Natural killer cell treated with Interleukin-12 subunit alpha and Interleukin-12 subunit beta and Interleukin-15 and Interleukin-18, amount 100 ng/mL, for 72 hours (primary cell): ENCODE data around the gene MBP. TPM values are rescaled to one million over a fixed set of nuclear protein-coding genes. Genes with fewer than 3 reads are reported as not detected.
A peak's percentile ranks its signal among the peaks of the same experiment; 100 is the strongest.

ENCODE experiments used
- ATAC-seq, 2 donors: fragments of 150-1000 bp; cut with Tn5 transposase in 1 of 2; sonication (Bioruptor Pico), chemical (Tn5 transposase) in 1 of 2; 2 replicates each; pipeline ENCODE4 v1.10.0; 2021
- DNase-seq: peaks from one replicate; pipeline ENCODE4 v3.0.0; 2022; ENCODE audit warnings: low spot score
- H3K27ac Mint-ChIP-seq, 2 donors: 1 replicate in 1 of 2; 2 replicates in 1 of 2; pipeline ENCODE4 v1.8.0; 2022; ENCODE audit warnings: mixed read lengths in 2 of 2, mild to moderate bottlenecking in 1 of 2, moderate library complexity in 1 of 2
- H3K27me3 Mint-ChIP-seq, 2 donors: 1 replicate in 1 of 2; 2 replicates in 1 of 2; pipeline ENCODE4 v1.8.0; 2022; ENCODE audit warnings: mixed read lengths in 2 of 2
- H3K36me3 Mint-ChIP-seq: one replicate; pipeline ENCODE4 v1.8.0; 2022; ENCODE audit warnings: mixed read lengths
- H3K4me1 Mint-ChIP-seq, 2 donors: 1 replicate in 1 of 2; 2 replicates in 1 of 2; pipeline ENCODE4 v1.8.0; 2022; ENCODE audit warnings: low read depth in 2 of 2, mixed read lengths in 2 of 2, mild to moderate bottlenecking in 1 of 2
- H3K4me3 Mint-ChIP-seq: one replicate; pipeline ENCODE4 v1.8.0; 2022; ENCODE audit warnings: mixed read lengths
- H3K9me3 Mint-ChIP-seq: 2 replicates; pipeline ENCODE4 v1.8.0; 2022; ENCODE audit warnings: mixed read lengths
- total RNA-seq, 2 donors: library from RNA; stranded (reverse); gene quantifications; one replicate each; pipeline ENCODE4 v1.2.3, GENCODE V29; 2022

Gene MBP
- total RNA-seq, 2 donors from 2014 or later, result 62.5 to 77.6 TPM

- Mint-ChIP-seq H3K27me3 (no peaks in the 10 kb centered on the region), H3K36me3 (peaks cover 8% of the 10 kb centered on the region), H3K4me1 (peaks cover 38 to 40% of the 10 kb centered on the region in 2 donors), H3K27ac (peak overlapping the region; percentile 52 to 71), H3K9me3 (no peaks in the 10 kb centered on the region), H3K4me3 (peak overlapping the region; percentile 10)
- ATAC-seq, result no peak
- DNase-seq, result no peak
These were observed 85.6 kb downstream of the MBP start for GRCh38 chr18:77046994-77047393.

GRCh38 chr18:77046409-77046808 is 86.2 kb downstream of the MBP start:
- ATAC-seq, result no peak
- H3K36me3 Mint-ChIP-seq, result peaks cover 8% of the 10 kb centered on the region
- peak overlapping the region; percentile 52 to 71 for H3K27ac Mint-ChIP-seq
- DNase-seq, result no peak
- H3K27me3 Mint-ChIP-seq, result no peaks in the 10 kb centered on the region
- no peaks in the 10 kb centered on the region for H3K9me3 Mint-ChIP-seq
- H3K4me1 Mint-ChIP-seq, result peaks cover 33 to 38% of the 10 kb centered on the region in 2 donors
- H3K4me3 Mint-ChIP-seq, result no peak overlapping the region

GRCh38 chr18:77045677-77046076 is 86.9 kb downstream of the MBP start:
- no peak for DNase-seq
- Mint-ChIP-seq H3K4me3 (no peak overlapping the region), H3K36me3 (peaks cover 8% of the 10 kb centered on the region), H3K9me3 (no peaks in the 10 kb centered on the region), H3K27me3 (no peaks in the 10 kb centered on the region), H3K4me1 (peaks cover 36 to 38% of the 10 kb centered on the region in 2 donors), H3K27ac (peak overlapping the region; percentile 9 to 45)
- ATAC-seq, result no peak

GRCh38 chr18:77044866-77045664 is 87.5 kb downstream of the MBP start:
- H3K27ac Mint-ChIP-seq, result peak overlapping the region; percentile 9 to 45
- ATAC-seq, result no peak
- no peak overlapping the region for H3K4me3 Mint-ChIP-seq
- H3K27me3 Mint-ChIP-seq, result no peaks in the 10 kb centered on the region
- peaks cover 8% of the 10 kb centered on the region for H3K36me3 Mint-ChIP-seq
- H3K4me1 Mint-ChIP-seq, result peaks cover 42 to 43% of the 10 kb centered on the region in 2 donors
- no peaks in the 10 kb centered on the region for H3K9me3 Mint-ChIP-seq
- no peak for DNase-seq

- H3K4me1 Mint-ChIP-seq, result peaks cover 54 to 55% of the 10 kb centered on the region in 2 donors
- ATAC-seq (no peak), DNase-seq (no peak)
- H3K27ac Mint-ChIP-seq, result peak overlapping the region; percentile 9 to 47
- no peaks in the 10 kb centered on the region for H3K27me3 Mint-ChIP-seq
- no peak overlapping the region for H3K4me3 Mint-ChIP-seq
- H3K9me3 Mint-ChIP-seq, result no peaks in the 10 kb centered on the region
- peaks cover 8% of the 10 kb centered on the region for H3K36me3 Mint-ChIP-seq
These were observed 88.9 kb downstream of the MBP start for GRCh38 chr18:77043541-77044280.

- no peaks in the 10 kb centered on the region for H3K9me3 Mint-ChIP-seq
- no peak overlapping the region for H3K4me3 Mint-ChIP-seq
- ATAC-seq (no peak), DNase-seq (no peak)
- peak overlapping the region; percentile 9 to 47 for H3K27ac Mint-ChIP-seq
- no peaks in the 10 kb centered on the region for H3K27me3 Mint-ChIP-seq
- peaks cover 8% of the 10 kb centered on the region for H3K36me3 Mint-ChIP-seq
- peaks cover 50 to 55% of the 10 kb centered on the region in 2 donors for H3K4me1 Mint-ChIP-seq
These were observed 90.0 kb downstream of the MBP start for GRCh38 chr18:77042583-77042982.

- H3K4me1 Mint-ChIP-seq, result peaks cover 48 to 56% of the 10 kb centered on the region in 2 donors
- peaks cover 4% of the 10 kb centered on the region for H3K36me3 Mint-ChIP-seq
- H3K9me3 Mint-ChIP-seq, result no peaks in the 10 kb centered on the region
- H3K27ac Mint-ChIP-seq, result peak overlapping the region; percentile 77 to 81
- H3K27me3 Mint-ChIP-seq, result no peaks in the 10 kb centered on the region
- DNase-seq, result no peak
- ATAC-seq, result peak; percentile 67 to 73
- H3K4me3 Mint-ChIP-seq, result peak overlapping the region; percentile 43
These were observed 93.1 kb downstream of the MBP start for GRCh38 chr18:77039196-77040130.

GRCh38 chr18:77038182-77038858 is 94.3 kb downstream of the MBP start:
- no peak for DNase-seq
- no peaks in the 10 kb centered on the region for H3K36me3 Mint-ChIP-seq
- ATAC-seq, result peak; percentile 64 to 69
- peaks cover 49 to 57% of the 10 kb centered on the region in 2 donors for H3K4me1 Mint-ChIP-seq
- H3K27me3 Mint-ChIP-seq, result no peaks in the 10 kb centered on the region
- H3K4me3 Mint-ChIP-seq, result no peak overlapping the region
- peaks cover 4% of the 10 kb centered on the region for H3K9me3 Mint-ChIP-seq
- H3K27ac Mint-ChIP-seq, result peak overlapping the region; percentile 24 to 81

GRCh38 chr18:77037567-77037966 is 95.0 kb downstream of the MBP start:
- DNase-seq (no peak), ATAC-seq (no peak)
- Mint-ChIP-seq H3K27me3 (no peaks in the 10 kb centered on the region), H3K9me3 (peaks cover 5% of the 10 kb centered on the region), H3K36me3 (no peaks in the 10 kb centered on the region), H3K4me3 (no peak overlapping the region), H3K4me1 (peaks cover 51 to 61% of the 10 kb centered on the region in 2 donors), H3K27ac (peak overlapping the region; percentile 24 to 62)

GRCh38 chr18:77035380-77036187 is 97.0 kb downstream of the MBP start:
- peak overlapping the region; percentile 0 for H3K4me3 Mint-ChIP-seq
- H3K27me3 Mint-ChIP-seq, result no peaks in the 10 kb centered on the region
- no peaks in the 10 kb centered on the region for H3K36me3 Mint-ChIP-seq
- H3K27ac Mint-ChIP-seq, result peak overlapping the region in 1 of 2 donors; percentile 61
- peaks cover 68 to 70% of the 10 kb centered on the region in 2 donors for H3K4me1 Mint-ChIP-seq
- DNase-seq (no peak), ATAC-seq (no peak)
- peaks cover 5% of the 10 kb centered on the region for H3K9me3 Mint-ChIP-seq

GRCh38 chr18:77033575-77033974 is 99.0 kb downstream of the MBP start:
- Mint-ChIP-seq H3K4me1 (peaks cover 59 to 60% of the 10 kb centered on the region in 2 donors), H3K27me3 (no peaks in the 10 kb centered on the region), H3K27ac (peak overlapping the region; percentile 11 to 12), H3K36me3 (no peaks in the 10 kb centered on the region), H3K4me3 (peak overlapping the region; percentile 0), H3K9me3 (peaks cover 5% of the 10 kb centered on the region)
- ATAC-seq (no peak), DNase-seq (no peak)

GRCh38 chr18:77032181-77032701 is 100.3 kb downstream of the MBP start:
- DNase-seq (no peak), ATAC-seq (peak in 1 of 2 donors; percentile 74)
- Mint-ChIP-seq H3K27ac (peak overlapping the region; percentile 11 to 12), H3K36me3 (no peaks in the 10 kb centered on the region), H3K9me3 (peaks cover 5% of the 10 kb centered on the region), H3K4me3 (no peak overlapping the region), H3K4me1 (peaks cover 49 to 51% of the 10 kb centered on the region in 2 donors), H3K27me3 (no peaks in the 10 kb centered on the region)
